K562 (cell line): ENCODE data around the gene FPR1.

Experiments used
- BHLHE40 ChIP-seq: IDR thresholded peaks from 2 replicates; pipeline ENCODE4 v1.6.1; 2011; ENCODE audit warnings: low read length, improper control_type of control experiment
- ZNF57 ChIP-seq: fragments of 450-650 bp; formaldehyde crosslinking; IDR thresholded peaks from 2 replicates; pipeline ENCODE4 v1.4.0; 2020; ENCODE audit warnings: mild to moderate bottlenecking, moderate library complexity
- TF ChIP-seq, protein P1 (sequence below): sonication (generic); formaldehyde crosslinking; IDR thresholded peaks from 2 replicates; pipeline ENCODE4 v1.8.0; 2023; ENCODE audit warnings: mild to moderate bottlenecking, missing genetic modification reagents
- TF ChIP-seq, protein P2 (sequence below): sonication (generic); formaldehyde crosslinking; IDR thresholded peaks from 2 replicates; pipeline ENCODE4 v1.4.0; 2020; ENCODE audit warnings: mild to moderate bottlenecking, missing genetic modification reagents

DNA sequence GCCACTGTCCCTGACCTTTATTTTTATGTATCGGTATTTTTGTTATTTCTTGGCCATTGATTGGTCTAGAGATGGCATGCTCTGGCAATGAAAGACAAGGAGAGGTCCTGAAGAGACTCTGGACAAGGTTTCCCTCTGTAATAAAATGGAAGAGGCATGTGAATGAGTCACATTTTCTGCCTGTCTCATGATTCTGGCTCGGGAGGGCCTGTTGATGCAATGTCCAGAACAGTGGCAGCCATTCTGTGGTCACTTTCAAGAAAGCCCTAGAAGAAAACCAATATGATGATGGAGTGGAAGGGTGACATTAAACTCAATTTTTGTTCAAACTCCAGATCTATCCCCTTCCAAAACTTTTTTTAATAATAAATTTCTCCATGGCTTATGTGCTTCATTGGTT lies 41.3 kb upstream of the FPR1 start:
- TF ChIP-seq, protein P1, sequence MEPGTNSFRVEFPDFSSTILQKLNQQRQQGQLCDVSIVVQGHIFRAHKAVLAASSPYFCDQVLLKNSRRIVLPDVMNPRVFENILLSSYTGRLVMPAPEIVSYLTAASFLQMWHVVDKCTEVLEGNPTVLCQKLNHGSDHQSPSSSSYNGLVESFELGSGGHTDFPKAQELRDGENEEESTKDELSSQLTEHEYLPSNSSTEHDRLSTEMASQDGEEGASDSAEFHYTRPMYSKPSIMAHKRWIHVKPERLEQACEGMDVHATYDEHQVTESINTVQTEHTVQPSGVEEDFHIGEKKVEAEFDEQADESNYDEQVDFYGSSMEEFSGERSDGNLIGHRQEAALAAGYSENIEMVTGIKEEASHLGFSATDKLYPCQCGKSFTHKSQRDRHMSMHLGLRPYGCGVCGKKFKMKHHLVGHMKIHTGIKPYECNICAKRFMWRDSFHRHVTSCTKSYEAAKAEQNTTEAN (CRISPR knock-in tag): no peak
- TF ChIP-seq BHLHE40 (no peak), ZNF57 (no peak)
- TF ChIP-seq, protein P2, sequence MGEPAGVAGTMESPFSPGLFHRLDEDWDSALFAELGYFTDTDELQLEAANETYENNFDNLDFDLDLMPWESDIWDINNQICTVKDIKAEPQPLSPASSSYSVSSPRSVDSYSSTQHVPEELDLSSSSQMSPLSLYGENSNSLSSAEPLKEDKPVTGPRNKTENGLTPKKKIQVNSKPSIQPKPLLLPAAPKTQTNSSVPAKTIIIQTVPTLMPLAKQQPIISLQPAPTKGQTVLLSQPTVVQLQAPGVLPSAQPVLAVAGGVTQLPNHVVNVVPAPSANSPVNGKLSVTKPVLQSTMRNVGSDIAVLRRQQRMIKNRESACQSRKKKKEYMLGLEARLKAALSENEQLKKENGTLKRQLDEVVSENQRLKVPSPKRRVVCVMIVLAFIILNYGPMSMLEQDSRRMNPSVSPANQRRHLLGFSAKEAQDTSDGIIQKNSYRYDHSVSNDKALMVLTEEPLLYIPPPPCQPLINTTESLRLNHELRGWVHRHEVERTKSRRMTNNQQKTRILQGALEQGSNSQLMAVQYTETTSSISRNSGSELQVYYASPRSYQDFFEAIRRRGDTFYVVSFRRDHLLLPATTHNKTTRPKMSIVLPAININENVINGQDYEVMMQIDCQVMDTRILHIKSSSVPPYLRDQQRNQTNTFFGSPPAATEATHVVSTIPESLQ (CRISPR knock-in tag): no peak
